ENCODE measurements around the gene PAX3.

Gene PAX3

DNA sequence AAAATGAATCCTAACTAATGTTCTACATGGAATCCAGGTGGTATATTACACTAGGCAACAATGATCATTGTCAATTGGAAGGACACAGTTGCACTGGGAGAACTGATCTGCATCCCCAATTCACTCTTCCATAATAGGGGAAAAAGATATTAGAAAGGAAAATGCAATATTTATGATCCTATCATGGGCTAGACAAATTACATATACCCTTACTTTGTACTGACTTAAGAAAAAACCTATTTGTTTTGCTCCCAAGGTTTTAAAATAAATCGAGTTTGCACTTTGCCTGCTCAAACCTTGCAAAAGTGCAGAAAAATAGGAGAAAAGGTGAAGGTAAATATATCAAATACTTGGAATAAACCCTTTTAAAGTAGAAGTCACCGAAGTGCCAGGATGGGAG is 11.0 kb upstream of the PAX3 start:
- TF ChIP-seq FOXP2 (optimal IDR thresholded peaks at IDR 0.05; ENCODE audit: borderline replicate concordance, extremely low read depth, extremely low read length, insufficient read depth), result no peak
- TF ChIP-seq, protein P1, sequence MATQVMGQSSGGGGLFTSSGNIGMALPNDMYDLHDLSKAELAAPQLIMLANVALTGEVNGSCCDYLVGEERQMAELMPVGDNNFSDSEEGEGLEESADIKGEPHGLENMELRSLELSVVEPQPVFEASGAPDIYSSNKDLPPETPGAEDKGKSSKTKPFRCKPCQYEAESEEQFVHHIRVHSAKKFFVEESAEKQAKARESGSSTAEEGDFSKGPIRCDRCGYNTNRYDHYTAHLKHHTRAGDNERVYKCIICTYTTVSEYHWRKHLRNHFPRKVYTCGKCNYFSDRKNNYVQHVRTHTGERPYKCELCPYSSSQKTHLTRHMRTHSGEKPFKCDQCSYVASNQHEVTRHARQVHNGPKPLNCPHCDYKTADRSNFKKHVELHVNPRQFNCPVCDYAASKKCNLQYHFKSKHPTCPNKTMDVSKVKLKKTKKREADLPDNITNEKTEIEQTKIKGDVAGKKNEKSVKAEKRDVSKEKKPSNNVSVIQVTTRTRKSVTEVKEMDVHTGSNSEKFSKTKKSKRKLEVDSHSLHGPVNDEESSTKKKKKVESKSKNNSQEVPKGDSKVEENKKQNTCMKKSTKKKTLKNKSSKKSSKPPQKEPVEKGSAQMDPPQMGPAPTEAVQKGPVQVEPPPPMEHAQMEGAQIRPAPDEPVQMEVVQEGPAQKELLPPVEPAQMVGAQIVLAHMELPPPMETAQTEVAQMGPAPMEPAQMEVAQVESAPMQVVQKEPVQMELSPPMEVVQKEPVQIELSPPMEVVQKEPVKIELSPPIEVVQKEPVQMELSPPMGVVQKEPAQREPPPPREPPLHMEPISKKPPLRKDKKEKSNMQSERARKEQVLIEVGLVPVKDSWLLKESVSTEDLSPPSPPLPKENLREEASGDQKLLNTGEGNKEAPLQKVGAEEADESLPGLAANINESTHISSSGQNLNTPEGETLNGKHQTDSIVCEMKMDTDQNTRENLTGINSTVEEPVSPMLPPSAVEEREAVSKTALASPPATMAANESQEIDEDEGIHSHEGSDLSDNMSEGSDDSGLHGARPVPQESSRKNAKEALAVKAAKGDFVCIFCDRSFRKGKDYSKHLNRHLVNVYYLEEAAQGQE (IDR thresholded peaks at IDR 0.05; ENCODE audit: insufficient read depth in 1 of 2, low read depth in 2 of 2, low read length in 2 of 2), result no peak
- TF ChIP-seq TAF1 (IDR thresholded peaks at IDR 0.05; ENCODE audit: borderline replicate concordance, insufficient read depth, low read length), result no peak
- TF ChIP-seq SIN3A (IDR thresholded peaks at IDR 0.05; ENCODE audit: borderline replicate concordance, insufficient read depth, low read length), result no peak
- no peak for TF ChIP-seq POLR2AphosphoS5 (IDR thresholded peaks at IDR 0.05; ENCODE audit: low read depth, low read length)

DNA sequence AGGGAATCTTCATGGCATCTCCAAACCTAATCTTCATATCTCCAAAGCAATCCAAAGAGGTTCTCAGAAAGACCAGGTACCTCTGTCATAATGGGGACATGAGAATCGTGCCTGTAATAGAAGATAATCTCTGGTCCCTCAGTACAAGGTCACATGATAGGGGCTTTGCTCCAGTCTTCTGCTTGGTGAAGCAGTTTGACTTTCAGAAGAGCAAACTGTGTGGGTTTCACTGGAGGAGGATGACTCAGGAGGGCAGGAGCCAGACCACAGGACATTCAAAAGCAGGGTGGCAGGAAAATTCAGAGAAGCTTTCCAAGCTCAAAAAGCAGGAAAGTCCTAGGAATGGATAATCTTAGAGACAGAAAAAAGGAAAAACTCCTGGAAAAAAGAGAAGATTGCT is 10.6 kb upstream of the PAX3 start:
- TF ChIP-seq TAF1 (IDR thresholded peaks at IDR 0.05; ENCODE audit: borderline replicate concordance, insufficient read depth, low read length), result no peak
- no peak for TF ChIP-seq SIN3A (IDR thresholded peaks at IDR 0.05; ENCODE audit: borderline replicate concordance, insufficient read depth, low read length)
- TF ChIP-seq POLR2AphosphoS5 (IDR thresholded peaks at IDR 0.05; ENCODE audit: low read depth, low read length), result no peak
- TF ChIP-seq, protein P1 (IDR thresholded peaks at IDR 0.05; ENCODE audit: insufficient read depth in 1 of 2, low read depth in 2 of 2, low read length in 2 of 2), result no peak

DNA sequence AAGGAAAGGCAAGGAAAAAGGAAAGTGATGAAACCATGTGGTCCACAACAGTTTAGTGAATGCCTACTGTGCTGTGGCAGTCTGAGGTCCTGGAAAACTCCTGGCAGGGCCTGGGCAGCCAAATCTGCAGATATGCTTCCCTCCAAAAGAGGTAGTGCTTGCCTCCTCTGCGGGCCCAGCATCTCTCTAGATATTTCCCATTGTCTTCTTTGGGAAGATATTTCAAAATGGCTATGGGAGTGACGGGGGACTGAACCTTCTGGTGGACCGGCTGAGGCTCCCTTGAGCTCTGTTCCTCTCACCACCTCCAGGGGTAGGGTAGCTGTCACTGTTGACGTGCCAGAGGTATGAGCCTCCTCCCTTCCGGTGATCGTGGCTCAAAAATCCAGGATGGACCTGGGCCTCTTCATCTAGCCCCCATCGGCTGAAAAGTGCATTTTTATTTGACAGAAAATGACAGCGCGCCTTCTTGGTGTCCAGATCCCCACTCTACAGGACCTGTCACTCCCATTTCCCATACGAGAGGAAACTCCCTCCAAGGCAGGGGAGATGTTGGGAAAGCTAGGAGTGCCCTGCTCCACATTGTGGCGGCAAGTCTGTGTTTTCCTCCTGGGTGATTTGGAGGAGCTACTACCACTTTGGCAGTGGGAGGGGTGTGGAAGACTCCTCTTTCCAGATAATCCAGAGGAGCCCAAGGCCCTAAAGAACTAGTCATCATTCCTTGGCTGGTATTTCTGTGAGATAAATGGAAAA is 9.4 kb upstream of the PAX3 start:
- TF ChIP-seq FOXP2 (optimal IDR thresholded peaks at IDR 0.05; ENCODE audit: borderline replicate concordance, extremely low read depth, extremely low read length, insufficient read depth) (no peak), POLR2AphosphoS5 (IDR thresholded peaks at IDR 0.05; ENCODE audit: low read depth, low read length) (no peak), TAF1 (IDR thresholded peaks at IDR 0.05; ENCODE audit: borderline replicate concordance, insufficient read depth, low read length) (no peak), SIN3A (IDR thresholded peaks at IDR 0.05; ENCODE audit: borderline replicate concordance, insufficient read depth, low read length) (no peak)
- TF ChIP-seq, protein P1 (IDR thresholded peaks at IDR 0.05; ENCODE audit: insufficient read depth in 1 of 2, low read depth in 2 of 2, low read length in 2 of 2), result no peak

DNA sequence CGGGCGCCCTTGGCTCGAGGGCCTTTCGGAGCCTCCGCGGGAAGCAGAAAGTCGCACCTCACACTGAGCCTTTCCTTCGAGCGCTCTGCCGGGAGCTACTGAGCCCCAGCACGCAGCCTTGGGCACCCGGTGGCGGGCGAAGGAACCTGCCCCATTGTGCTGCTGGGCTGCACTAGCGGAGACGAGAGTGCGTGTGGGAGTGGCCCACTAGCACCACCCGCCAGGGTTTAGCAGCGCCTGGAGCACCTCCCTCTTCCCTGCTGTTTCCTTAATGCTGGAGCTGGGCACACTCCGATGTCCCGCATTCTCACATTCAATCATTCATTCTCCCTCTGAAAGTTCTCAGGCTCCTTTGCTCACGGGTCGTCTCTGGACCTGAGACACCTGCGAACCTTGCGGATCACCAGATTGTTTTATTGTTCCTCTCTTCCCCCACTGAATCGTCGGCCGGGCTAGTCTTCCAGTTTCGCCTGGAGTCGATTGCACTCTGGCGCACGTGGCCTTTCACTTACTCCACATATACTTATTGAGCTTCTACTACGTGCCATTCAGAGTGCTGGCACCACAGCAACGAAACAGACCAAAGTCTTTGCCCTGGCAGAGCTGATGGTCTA is 8.5 kb upstream of the PAX3 start:
- TF ChIP-seq POLR2AphosphoS5 (IDR thresholded peaks at IDR 0.05; ENCODE audit: low read depth, low read length) (no peak), FOXP2 (optimal IDR thresholded peaks at IDR 0.05; ENCODE audit: borderline replicate concordance, extremely low read depth, extremely low read length, insufficient read depth) (no peak), SIN3A (IDR thresholded peaks at IDR 0.05; ENCODE audit: borderline replicate concordance, insufficient read depth, low read length) (no peak)
- TF ChIP-seq, protein P1 (IDR thresholded peaks at IDR 0.05; ENCODE audit: insufficient read depth in 1 of 2, low read depth in 2 of 2, low read length in 2 of 2), result no peak
